CD14-positive monocyte (primary cell): ENCODE measurements around the gene PIGV. TPM values are rescaled to one million over a fixed set of nuclear protein-coding genes. Genes with fewer than 3 reads are reported as not detected.
"Not testable (repeated sequence)": the region's sequence is repeated elsewhere in the genome, so short reads cannot be mapped to it uniquely, and the experiment has no call there.

Experiments used
- DNase-seq, 3 donors: peaks; one replicate each; pipeline ENCODE4 v3.0.0-alpha.2; 2011 to 2022
- H2AFZ ChIP-seq: 2 replicates; pipeline ENCODE4 v1.6.0; 2012; ENCODE audit warnings: mild to moderate bottlenecking, low read depth, low read length, inconsistent platforms; ENCODE audit not compliant: insufficient read depth, poor library complexity, severe bottlenecking
- H3K27ac ChIP-seq, 2 donors: 1 replicate in 1 of 2; 2 replicates in 1 of 2; pipeline ENCODE4 v1.5.1; 2012 to 2013; ENCODE audit warnings: low read length in 2 of 2, control low read depth in 1 of 2, inconsistent platforms in 1 of 2, low read depth in 1 of 2, mild to moderate bottlenecking in 1 of 2
- H3K27me3 ChIP-seq, 2 donors: one replicate each; pipeline versions ENCODE4 v1.6.0 to v1.6.1; 2011 to 2013; ENCODE audit warnings: low read length in 2 of 2; ENCODE audit not compliant: control insufficient read depth in 2 of 2, insufficient read depth in 2 of 2
- H3K36me3 ChIP-seq, 2 donors: replicated peaks in 1 of 2; 1 replicate in 1 of 2; 2 replicates in 1 of 2; pipeline versions ENCODE4 v1.5.1 to v1.6.1; 2012 to 2013; ENCODE audit warnings: low read length in 2 of 2, control low read depth in 1 of 2, inconsistent platforms in 1 of 2, mild to moderate bottlenecking in 1 of 2; ENCODE audit not compliant: insufficient read depth in 2 of 2, control insufficient read depth in 1 of 2
- H3K4me1 ChIP-seq, 2 donors: 1 replicate in 1 of 2; 2 replicates in 1 of 2; pipeline versions ENCODE4 v1.5.1 to v1.6.1; 2012 to 2013; ENCODE audit warnings: low read length in 2 of 2, control low read depth in 1 of 2, inconsistent platforms in 1 of 2, mild to moderate bottlenecking in 1 of 2, moderate library complexity in 1 of 2; ENCODE audit not compliant: insufficient read depth in 2 of 2, control insufficient read depth in 1 of 2
- H3K4me2 ChIP-seq: replicated peaks from 2 replicates; pipeline ENCODE3; 2012; ENCODE audit warnings: low read length, moderate library complexity, mild to moderate bottlenecking; ENCODE audit not compliant: poor library complexity, severe bottlenecking; ENCODE audit errors: extremely low read depth
- H3K4me3 ChIP-seq, 3 experiments: fragments of 200-600 bp in 1 of 3; sonication (generic) in 1 of 3; replicated peaks in 1 of 3; 1 replicate in 2 of 3; 2 replicates in 1 of 3; pipeline ENCODE4 v1.5.1; 2011 to 2013; ENCODE audit warnings: low read length in 3 of 3, mild to moderate bottlenecking in 3 of 3, control low read depth in 2 of 3, low read depth in 2 of 3, inconsistent platforms in 1 of 3, moderate library complexity in 1 of 3
- H3K79me2 ChIP-seq: 2 replicates; pipeline ENCODE4 v1.6.0; 2012; ENCODE audit warnings: mild to moderate bottlenecking, control low read depth, inconsistent platforms, low read length, moderate library complexity; ENCODE audit not compliant: insufficient read depth
- H3K9ac ChIP-seq: 2 replicates; pipeline ENCODE4 v1.6.0; 2017; ENCODE audit warnings: low read length, mild to moderate bottlenecking; ENCODE audit not compliant: insufficient read depth, poor library complexity, severe bottlenecking
- H3K9me3 ChIP-seq, 2 donors: replicated peaks in 1 of 2; 1 replicate in 1 of 2; 2 replicates in 1 of 2; pipeline versions ENCODE4 v1.5.1 to v1.6.1; 2012 to 2013; ENCODE audit warnings: low read length in 2 of 2, control low read depth in 1 of 2; ENCODE audit not compliant: control insufficient read depth in 1 of 2, insufficient read depth in 1 of 2
- H4K20me1 ChIP-seq: 2 replicates; pipeline ENCODE4 v1.6.0; 2012; ENCODE audit warnings: mild to moderate bottlenecking, low read length, control low read depth, moderate library complexity; ENCODE audit not compliant: insufficient read depth
- H3K27ac Mint-ChIP-seq, 7 donors: one replicate each; pipeline ENCODE4 v1.8.0; 2020; ENCODE audit warnings: mild to moderate bottlenecking in 7 of 7, mixed read lengths in 7 of 7, moderate library complexity in 6 of 7, inconsistent platforms in 2 of 7
- H3K27me3 Mint-ChIP-seq, 3 donors: one replicate each; pipeline ENCODE4 v1.8.0; 2021 to 2022; ENCODE audit warnings: low read depth in 3 of 3, mild to moderate bottlenecking in 3 of 3, mixed read lengths in 3 of 3, moderate library complexity in 3 of 3, inconsistent platforms in 1 of 3
- H3K36me3 Mint-ChIP-seq, 2 donors: one replicate each; pipeline ENCODE4 v1.8.0; 2020; ENCODE audit warnings: mixed read lengths in 2 of 2, inconsistent platforms in 1 of 2, mild to moderate bottlenecking in 1 of 2
- H3K4me1 Mint-ChIP-seq: one replicate; pipeline ENCODE4 v1.8.0; 2020; ENCODE audit warnings: mild to moderate bottlenecking, mixed read lengths
- H3K4me3 Mint-ChIP-seq, 2 donors: one replicate each; pipeline ENCODE4 v1.8.0; 2020; ENCODE audit warnings: mild to moderate bottlenecking in 2 of 2, mixed read lengths in 2 of 2, moderate library complexity in 1 of 2
- H3K9me3 Mint-ChIP-seq, 7 donors: one replicate each; pipeline ENCODE4 v1.8.0; 2020 to 2022; ENCODE audit warnings: mixed read lengths in 7 of 7, mild to moderate bottlenecking in 6 of 7, moderate library complexity in 6 of 7, inconsistent platforms in 2 of 7
- CTCF ChIP-seq: fragments of 200-600 bp; IDR thresholded peaks from one replicate; pipeline ENCODE4 v1.8.0; 2022; ENCODE audit warnings: antibody characterized with exemption, mild to moderate bottlenecking
- WGBS: methylation state at CpG from one replicate; pipeline ENCODE4 v1.1.5; 2013; ENCODE audit warnings: missing lambda C conversion rate; ENCODE audit not compliant: insufficient coverage; 5-methylcytosine and 5-hydroxymethylcytosine counted together
- intact Hi-C, 2 donors: fragments of 100-400 bp; cut with micrococcal nuclease; formaldehyde crosslinking; loops; one replicate each; pipeline versions ENCODE4 v1.15.0 to v1.15.1; 2023
- polyA plus RNA-seq, 3 donors: library from polyadenylated mRNA; depleted of rRNA in 1 of 3; unstranded in 2 of 3; stranded (reverse) in 1 of 3; fragments of 300-500 nt in 2 of 3; fragments of >200 nt in 1 of 3; fragmentation: Illumina TruSeq in 2 of 3; gene quantifications; 1 replicate in 2 of 3; 2 replicates in 1 of 3; pipeline ENCODE4 v1.2.3, GENCODE V29; 2012 to 2021

The PIGV gene
- polyA plus RNA-seq, 3 donors, result 5.7 to 9.5 (median 8.3) TPM

DNA sequence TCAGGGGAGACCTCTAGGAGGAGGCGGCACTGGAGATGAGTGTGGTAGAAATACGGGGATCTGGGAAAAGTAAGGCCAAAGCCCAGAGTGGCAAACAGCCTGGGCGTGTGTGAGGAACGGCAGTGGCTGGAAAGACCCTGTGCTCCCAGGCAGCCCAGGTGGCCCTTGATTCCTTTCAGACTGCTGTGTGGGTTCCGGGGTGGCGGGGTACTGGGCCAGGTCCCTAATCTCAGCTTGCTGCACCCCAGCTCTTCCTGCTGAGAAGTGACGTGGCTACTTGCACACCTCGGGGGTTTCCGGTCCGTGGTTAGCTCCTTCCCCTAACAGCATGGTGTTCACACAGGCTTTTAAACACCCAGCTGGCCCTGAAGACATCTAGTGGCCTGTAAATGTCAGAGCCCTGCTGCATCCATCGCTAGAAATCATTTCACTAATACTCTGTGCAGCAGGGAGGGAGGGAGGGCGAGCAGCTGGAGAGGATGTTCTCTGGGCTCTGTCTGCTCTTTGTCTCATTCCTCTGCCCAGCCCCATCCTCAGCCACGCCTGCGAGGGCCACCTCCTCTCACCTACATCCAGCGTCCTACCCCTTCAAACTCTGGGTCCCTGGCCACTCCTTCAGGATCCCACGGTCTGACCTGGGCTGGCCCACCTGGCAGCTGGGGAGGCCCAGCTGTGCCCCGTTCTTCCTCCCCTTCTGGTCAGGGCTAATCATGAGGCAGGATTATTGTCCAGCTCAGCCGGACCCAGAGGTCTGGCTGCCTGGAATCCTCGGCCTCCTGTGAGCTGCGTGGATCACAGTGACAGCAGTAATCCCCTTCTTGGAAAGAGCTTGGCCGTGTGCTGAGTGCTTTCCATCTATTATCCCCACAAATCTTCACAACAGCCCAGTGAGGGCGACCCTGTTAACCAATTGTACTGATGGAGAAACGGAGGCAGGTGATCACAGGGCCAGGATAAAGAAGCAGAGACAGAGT is 46.0 kb downstream of the PIGV start:
- H3K4me2 ChIP-seq, result peak overlapping the region; percentile 51
- peaks cover 30% of the 10 kb centered on the region for H3K79me2 ChIP-seq
- no peaks in the 10 kb centered on the region for H3K9me3 ChIP-seq
- no peaks in the 10 kb centered on the region for H3K27me3 ChIP-seq
- H3K27ac ChIP-seq, result peak overlapping the region; percentile 59 to 79
- Mint-ChIP-seq H3K9me3 (peaks cover 0 to 2% (median 0%) of the 10 kb centered on the region in 7 donors), H3K36me3 (peaks cover 57 to 82% of the 10 kb centered on the region in 2 donors), H3K4me1 (peaks cover 48% of the 10 kb centered on the region), H3K27me3 (peaks cover 0 to 8% (median 2%) of the 10 kb centered on the region in 3 donors), H3K4me3 (peak overlapping the region; percentile 58 to 85), H3K27ac (peak overlapping the region; percentile 85 to 93 (median 91))
- peaks cover 38 to 47% of the 10 kb centered on the region in 2 donors for H3K4me1 ChIP-seq
- H3K36me3 ChIP-seq, result peaks cover 39 to 53% of the 10 kb centered on the region in 2 donors
- 36% methylated on average over 15 of the region's 23 CpGs for WGBS
- H2AFZ ChIP-seq, result peak overlapping the region; percentile 73
- peak; percentile 25 for TF ChIP-seq CTCF
- DNase-seq, result peak; percentile 77 to 90 (median 78)
- H3K9ac ChIP-seq, result peak overlapping the region; percentile 53
- H3K4me3 ChIP-seq, result peak overlapping the region in 1 of 3 experiments; percentile 45
- peaks cover 45% of the 10 kb centered on the region for H4K20me1 ChIP-seq
- intact Hi-C loops, result no loop called here

DNA sequence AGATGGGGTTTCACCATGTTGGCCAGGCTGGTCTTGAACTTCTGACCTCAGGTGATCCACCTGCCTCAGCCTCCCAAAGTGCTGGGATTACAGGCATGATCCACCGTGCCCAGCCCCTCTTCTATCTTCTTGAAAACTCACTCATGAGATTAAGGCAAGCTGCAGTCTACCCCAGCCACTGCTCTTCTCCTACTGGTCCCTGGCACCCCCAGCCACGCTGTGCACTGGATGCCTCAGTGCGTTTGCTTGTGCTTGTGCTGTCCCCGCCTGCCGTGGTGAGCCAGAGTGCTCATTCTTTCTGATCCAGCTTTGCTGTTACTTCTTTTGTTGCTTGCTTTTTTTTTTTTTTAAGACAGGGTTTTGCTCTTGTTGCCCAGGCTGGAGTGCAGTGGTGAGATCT is 49.9 kb downstream of the PIGV start:
- WGBS, result 95% methylated on average over 5 of the region's 5 CpGs

More for the DNA sequence above, 49.9 kb downstream of the PIGV start:
- H4K20me1 ChIP-seq, result peaks cover 36% of the 10 kb centered on the region
- Mint-ChIP-seq H3K36me3 (peaks cover 58 to 85% of the 10 kb centered on the region in 2 donors), H3K27ac (peak overlapping the region in 1 of 7 donors; percentile 70), H3K4me1 (peaks cover 17% of the 10 kb centered on the region)
- H3K4me3 Mint-ChIP-seq, H3K4me2 ChIP-seq, H3K9ac ChIP-seq, H2AFZ ChIP-seq, H3K79me2 ChIP-seq, H3K9me3 Mint-ChIP-seq, DNase-seq, H3K4me3 ChIP-seq, H3K9me3 ChIP-seq, intact Hi-C loops, H3K27me3 ChIP-seq, H3K27me3 Mint-ChIP-seq, H3K27ac ChIP-seq: not testable (repeated sequence)
- H3K4me1 ChIP-seq, result peaks cover 14 to 16% of the 10 kb centered on the region in 2 donors
- H3K36me3 ChIP-seq, result peaks cover 57 to 80% of the 10 kb centered on the region in 2 donors
